ENCODE results near the gene FCAR. TPM values are rescaled to one million over a fixed set of nuclear protein-coding genes. Genes with fewer than 3 reads are reported as not detected.

FCAR gene
- total and polyA plus RNA-seq, 10 donors = 0.59 to 86.3 (median 18.6) TPM

DNA sequence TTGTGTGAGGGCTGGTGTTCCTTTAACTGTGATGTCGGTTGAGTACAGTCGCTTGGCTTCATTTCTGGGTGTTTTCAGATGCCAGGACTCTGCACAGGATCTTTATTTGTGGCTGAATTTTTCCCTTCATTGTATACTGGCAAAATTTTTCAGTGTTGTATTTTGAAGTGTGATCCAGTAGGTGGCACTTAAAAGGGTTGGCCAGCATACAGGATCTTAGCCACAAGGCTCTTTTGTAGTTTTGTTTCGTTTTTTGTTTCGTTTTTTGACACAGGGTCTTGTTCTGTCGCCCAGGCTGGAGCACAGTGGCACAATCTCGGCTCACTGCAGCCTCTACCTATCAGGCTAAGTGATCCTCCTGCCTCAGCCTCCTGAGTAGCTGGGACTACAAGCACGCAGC, 8.7 kb downstream of the FCAR start:
- TF ChIP-seq POLR2A (IDR thresholded peaks at IDR 0.05) (no peak), POLR2AphosphoS5 (IDR thresholded peaks at IDR 0.05) (no peak)
- TF ChIP-seq, protein P1, sequence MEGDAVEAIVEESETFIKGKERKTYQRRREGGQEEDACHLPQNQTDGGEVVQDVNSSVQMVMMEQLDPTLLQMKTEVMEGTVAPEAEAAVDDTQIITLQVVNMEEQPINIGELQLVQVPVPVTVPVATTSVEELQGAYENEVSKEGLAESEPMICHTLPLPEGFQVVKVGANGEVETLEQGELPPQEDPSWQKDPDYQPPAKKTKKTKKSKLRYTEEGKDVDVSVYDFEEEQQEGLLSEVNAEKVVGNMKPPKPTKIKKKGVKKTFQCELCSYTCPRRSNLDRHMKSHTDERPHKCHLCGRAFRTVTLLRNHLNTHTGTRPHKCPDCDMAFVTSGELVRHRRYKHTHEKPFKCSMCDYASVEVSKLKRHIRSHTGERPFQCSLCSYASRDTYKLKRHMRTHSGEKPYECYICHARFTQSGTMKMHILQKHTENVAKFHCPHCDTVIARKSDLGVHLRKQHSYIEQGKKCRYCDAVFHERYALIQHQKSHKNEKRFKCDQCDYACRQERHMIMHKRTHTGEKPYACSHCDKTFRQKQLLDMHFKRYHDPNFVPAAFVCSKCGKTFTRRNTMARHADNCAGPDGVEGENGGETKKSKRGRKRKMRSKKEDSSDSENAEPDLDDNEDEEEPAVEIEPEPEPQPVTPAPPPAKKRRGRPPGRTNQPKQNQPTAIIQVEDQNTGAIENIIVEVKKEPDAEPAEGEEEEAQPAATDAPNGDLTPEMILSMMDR (IDR thresholded peaks at IDR 0.05 in 8 of 11, conservative IDR thresholded peaks at IDR 0.05 in 3 of 11) = peak in 5 of 11 experiments; percentile 8 to 36 (median 14)
- no peaks in the 10 kb centered on the region for H3K9me3 ChIP-seq
- H3K4me3 ChIP-seq = no peak overlapping the region
- H3K4me1 ChIP-seq = peaks cover 0 to 49% (median 8%) of the 10 kb centered on the region in 6 donors
- peaks cover 0 to 64% (median 0%) of the 10 kb centered on the region in 6 donors for H3K36me3 ChIP-seq
- intact Hi-C loops (cut with DNase I; ENCODE audit: low total_unique reads) = no loop called here
- peak overlapping the region in 4 of 8 donors; percentile 9 to 60 (median 44) for H3K27ac ChIP-seq
- WGBS, 5 donors = 48 to 58% (median 50%) methylated on average over 7 of the region's 7 CpGs
- no peak for DNase-seq
- H3K27me3 ChIP-seq (replicated peaks in 1 of 7) = peaks cover 0 to 54% (median 0%) of the 10 kb centered on the region in 7 donors

DNA sequence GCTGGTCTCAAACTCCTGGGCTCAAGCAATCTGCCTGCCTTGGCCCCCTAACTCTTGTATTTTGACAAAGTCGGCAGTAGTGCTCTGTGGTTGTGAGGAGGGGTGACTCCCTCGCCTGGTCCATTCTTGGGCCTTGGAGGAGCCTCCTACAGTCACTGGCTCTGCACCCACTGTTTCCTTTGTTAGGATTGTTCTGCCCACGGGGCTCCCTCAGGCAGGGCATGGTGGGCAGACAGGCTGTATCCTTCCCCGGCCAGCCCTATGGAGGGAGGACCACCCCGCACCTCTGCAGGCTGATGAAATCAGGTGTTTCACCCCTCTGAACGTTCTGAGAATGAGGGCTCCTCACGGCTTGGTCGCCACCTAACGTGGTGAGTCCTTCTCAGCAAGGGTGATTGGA, 9.2 kb downstream of the FCAR start:
- Histone ChIP-seq H3K4me1 (peaks cover 0 to 47% (median 8%) of the 10 kb centered on the region in 6 donors), H3K4me3 (no peak overlapping the region), H3K27ac (peak overlapping the region in 3 of 8 donors; percentile 42 to 60 (median 46)), H3K36me3 (peaks cover 0 to 69% (median 0%) of the 10 kb centered on the region in 6 donors), H3K27me3 (replicated peaks in 1 of 7) (peaks cover 0 to 55% (median 0%) of the 10 kb centered on the region in 7 donors), H3K9me3 (no peaks in the 10 kb centered on the region)
- intact Hi-C loops (cut with DNase I; ENCODE audit: low total_unique reads) = no loop called here
- DNase-seq = no peak
- no peak for TF ChIP-seq POLR2A (IDR thresholded peaks at IDR 0.05)
- TF ChIP-seq POLR2AphosphoS5 (IDR thresholded peaks at IDR 0.05) = no peak
- TF ChIP-seq, protein P1 (IDR thresholded peaks at IDR 0.05 in 8 of 11, conservative IDR thresholded peaks at IDR 0.05 in 3 of 11) = no peak
- 75 to 82% (median 79%) methylated on average over 9 of the region's 9 CpGs for WGBS, 5 donors

DNA sequence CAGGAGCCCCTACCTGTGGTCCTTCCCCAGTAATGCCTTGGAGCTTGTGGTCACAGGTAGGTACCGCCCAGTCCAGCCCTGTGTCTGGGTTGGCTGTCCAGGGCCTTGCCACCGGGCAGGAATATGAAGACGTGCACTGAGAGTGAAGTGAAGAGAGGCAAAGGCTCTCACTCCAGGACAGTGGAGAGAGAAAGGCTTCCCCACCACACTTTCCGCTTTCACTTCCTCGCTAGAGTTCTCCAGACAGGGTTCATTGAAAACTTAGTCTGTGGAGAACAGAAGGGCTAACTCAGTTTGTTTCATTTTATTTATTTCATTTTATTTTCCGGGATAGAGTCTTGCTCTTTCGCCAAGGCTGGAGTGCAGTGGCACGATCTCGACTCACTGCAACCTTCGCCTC, 14.2 kb downstream of the FCAR start:
- H3K27me3 ChIP-seq (replicated peaks in 1 of 7) = peaks cover 0 to 17% (median 0%) of the 10 kb centered on the region in 7 donors
- no peaks in the 10 kb centered on the region for H3K9me3 ChIP-seq
- TF ChIP-seq POLR2AphosphoS5 (IDR thresholded peaks at IDR 0.05) = no peak
- no peak for TF ChIP-seq POLR2A (IDR thresholded peaks at IDR 0.05)
- TF ChIP-seq, protein P1 (IDR thresholded peaks at IDR 0.05 in 8 of 11, conservative IDR thresholded peaks at IDR 0.05 in 3 of 11) = no peak
- no peak for DNase-seq
- intact Hi-C loops (cut with DNase I; ENCODE audit: low total_unique reads) = no loop called here
- H3K36me3 ChIP-seq = peaks cover 0 to 91% (median 0%) of the 10 kb centered on the region in 6 donors
- H3K4me1 ChIP-seq = peaks cover 0 to 8% (median 0%) of the 10 kb centered on the region in 6 donors
- WGBS, 5 donors = 88 to 95% (median 90%) methylated on average over 10 of the region's 10 CpGs
- H3K4me3 ChIP-seq = no peak overlapping the region
- H3K27ac ChIP-seq = no peak overlapping the region

DNA sequence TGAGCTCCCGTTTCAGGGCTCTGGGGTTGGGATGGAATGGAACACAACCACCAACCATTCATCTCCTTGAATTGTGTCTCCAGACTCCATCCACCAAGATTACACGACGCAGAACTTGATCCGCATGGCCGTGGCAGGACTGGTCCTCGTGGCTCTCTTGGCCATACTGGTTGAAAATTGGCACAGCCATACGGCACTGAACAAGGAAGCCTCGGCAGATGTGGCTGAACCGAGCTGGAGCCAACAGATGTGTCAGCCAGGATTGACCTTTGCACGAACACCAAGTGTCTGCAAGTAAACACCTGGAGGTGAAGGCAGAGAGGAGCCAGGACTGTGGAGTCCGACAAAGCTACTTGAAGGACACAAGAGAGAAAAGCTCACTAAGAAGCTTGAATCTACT, 15.5 kb downstream of the FCAR start:
- no peaks in the 10 kb centered on the region for H3K9me3 ChIP-seq
- H3K27me3 ChIP-seq (replicated peaks in 1 of 7) = peaks cover 0 to 12% (median 0%) of the 10 kb centered on the region in 7 donors
- no peak overlapping the region for H3K4me3 ChIP-seq
- DNase-seq = peak; percentile 41
- TF ChIP-seq POLR2A (IDR thresholded peaks at IDR 0.05) (no peak), POLR2AphosphoS5 (IDR thresholded peaks at IDR 0.05) (no peak)
- TF ChIP-seq, protein P1 (IDR thresholded peaks at IDR 0.05 in 8 of 11, conservative IDR thresholded peaks at IDR 0.05 in 3 of 11) = no peak
- no peak overlapping the region for H3K27ac ChIP-seq
- intact Hi-C loops (cut with DNase I; ENCODE audit: low total_unique reads) = no loop called here
- H3K4me1 ChIP-seq = no peaks in the 10 kb centered on the region
- peaks cover 0 to 78% (median 0%) of the 10 kb centered on the region in 6 donors for H3K36me3 ChIP-seq
- 88 to 90% (median 89%) methylated on average over 11 of the region's 11 CpGs for WGBS, 5 donors
